ENCODE measurements around the gene SCUBE2. TPM values are rescaled to one million over a fixed set of nuclear protein-coding genes. Genes with fewer than 3 reads are reported as not detected.

SCUBE2 gene
- total RNA-seq, 2 donors from 2014 or later: 6.6 to 40.0 TPM

GRCh38 chr11:9022961-9023680, 68.3 kb downstream of the SCUBE2 start:
- H3K4me1 ChIP-seq: no peaks in the 10 kb centered on the region
- 81 to 87% methylated on average over 9 of the region's 9 CpGs for WGBS, 2 donors
- no peak for TF ChIP-seq POLR2A (IDR thresholded peaks at IDR 0.05)
- no peak for TF ChIP-seq CTCF (IDR thresholded peaks at IDR 0.05)
- H3K9me3 ChIP-seq: no peaks in the 10 kb centered on the region
- H3K27me3 ChIP-seq: no peaks in the 10 kb centered on the region
- H3K36me3 ChIP-seq (replicated peaks in 1 of 2; ENCODE audit: insufficient read depth in 1 of 2, low read depth in 2 of 2): no peaks in the 10 kb centered on the region
- H3K4me3 ChIP-seq: no peak overlapping the region
- DNase-seq: no peak
- no peak for ATAC-seq
- intact Hi-C loops (cut with DNase I): no loop called here
- H3K27ac ChIP-seq: no peak overlapping the region

GRCh38 chr11:9020916-9021315, 70.5 kb downstream of the SCUBE2 start:
- ATAC-seq (no peak), DNase-seq (no peak)
- intact Hi-C loops (cut with DNase I): no loop called here
- WGBS, 2 donors: 62 to 67% methylated on average over 8 of the region's 8 CpGs
- Histone ChIP-seq H3K9me3 (no peaks in the 10 kb centered on the region), H3K36me3 (replicated peaks in 1 of 2; ENCODE audit: insufficient read depth in 1 of 2, low read depth in 2 of 2) (no peaks in the 10 kb centered on the region), H3K4me3 (no peak overlapping the region), H3K27ac (no peak overlapping the region), H3K4me1 (peaks cover 2% of the 10 kb centered on the region), H3K27me3 (no peaks in the 10 kb centered on the region)
- TF ChIP-seq CTCF (IDR thresholded peaks at IDR 0.05): no peak
- TF ChIP-seq POLR2A (IDR thresholded peaks at IDR 0.05): no peak

GRCh38 chr11:9019861-9020260, 71.5 kb downstream of the SCUBE2 start:
- no peaks in the 10 kb centered on the region for H3K9me3 ChIP-seq
- H3K4me1 ChIP-seq: peaks cover 5% of the 10 kb centered on the region
- no peak overlapping the region for H3K27ac ChIP-seq
- intact Hi-C loops (cut with DNase I): loop anchor here (5.0 to 10.0 kb wide), 2 partner anchors 122 to 485 kb away; no protein-coding TSS in a partner anchor
- WGBS, 2 donors: 81 to 89% methylated on average over 6 of the region's 6 CpGs
- ATAC-seq (no peak), DNase-seq (no peak)
- no peaks in the 10 kb centered on the region for H3K27me3 ChIP-seq
- TF ChIP-seq CTCF (IDR thresholded peaks at IDR 0.05): no peak
- no peak for TF ChIP-seq POLR2A (IDR thresholded peaks at IDR 0.05)
- H3K4me3 ChIP-seq: no peak overlapping the region
- H3K36me3 ChIP-seq (replicated peaks in 1 of 2; ENCODE audit: insufficient read depth in 1 of 2, low read depth in 2 of 2): no peaks in the 10 kb centered on the region

DNA sequence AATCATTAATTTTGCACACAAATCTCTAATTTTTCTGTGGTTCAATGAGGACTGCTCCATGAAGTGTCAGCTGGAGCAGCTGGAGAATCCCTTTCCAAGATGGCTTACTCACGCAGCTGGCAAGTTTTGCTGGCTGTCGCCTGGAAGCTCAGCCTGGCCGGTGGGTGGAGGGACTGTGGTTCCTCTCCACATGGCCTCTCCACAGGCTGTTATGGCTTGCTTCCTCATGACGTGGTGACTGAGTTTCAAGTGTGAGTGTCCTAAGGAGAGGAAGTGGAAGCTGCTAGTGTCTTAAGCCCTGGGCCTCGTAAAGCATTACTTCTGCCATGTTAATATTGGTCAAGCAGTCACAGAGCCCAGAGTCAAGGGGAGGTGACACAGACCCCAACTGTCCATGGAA, 73.6 kb downstream of the SCUBE2 start:
- no peaks in the 10 kb centered on the region for H3K9me3 ChIP-seq
- WGBS, 2 donors: 65 to 70% methylated on average over 5 of the region's 5 CpGs
- peak overlapping the region in 1 of 4 donors; percentile 5 for H3K27ac ChIP-seq
- no peak overlapping the region for H3K4me3 ChIP-seq
- H3K36me3 ChIP-seq (replicated peaks in 1 of 2; ENCODE audit: insufficient read depth in 1 of 2, low read depth in 2 of 2): no peaks in the 10 kb centered on the region
- peak; percentile 59 for ATAC-seq
- peak; percentile 21 to 71 (median 33) for DNase-seq
- no peaks in the 10 kb centered on the region for H3K27me3 ChIP-seq
- H3K4me1 ChIP-seq: peaks cover 5% of the 10 kb centered on the region
- intact Hi-C loops (cut with DNase I): loop anchor here (5.0 to 10.0 kb wide), 2 partner anchors 125 to 487 kb away; no protein-coding TSS in a partner anchor
- no peak for TF ChIP-seq CTCF (IDR thresholded peaks at IDR 0.05)
- TF ChIP-seq POLR2A (IDR thresholded peaks at IDR 0.05): no peak

Measured in body of pancreas (tissue), 4 donors.